CD14-positive monocyte (primary cell): Measurements from ENCODE around the gene RAD23A. TPM values are rescaled to one million over a fixed set of nuclear protein-coding genes. Genes with fewer than 3 reads are reported as not detected.
A peak's percentile ranks its signal among the peaks of the same experiment; 100 is the strongest.

ENCODE experiments used
- DNase-seq, 3 donors: peaks; one replicate each; pipeline ENCODE4 v3.0.0-alpha.2; 2011 to 2022
- H2AFZ ChIP-seq: 2 replicates; pipeline ENCODE4 v1.6.0; 2012; ENCODE audit warnings: mild to moderate bottlenecking, low read depth, low read length, inconsistent platforms; ENCODE audit not compliant: insufficient read depth, poor library complexity, severe bottlenecking
- H3K27ac ChIP-seq, 2 donors: 1 replicate in 1 of 2; 2 replicates in 1 of 2; pipeline ENCODE4 v1.5.1; 2012 to 2013; ENCODE audit warnings: low read length in 2 of 2, control low read depth in 1 of 2, inconsistent platforms in 1 of 2, low read depth in 1 of 2, mild to moderate bottlenecking in 1 of 2
- H3K27me3 ChIP-seq, 2 donors: one replicate each; pipeline versions ENCODE4 v1.6.0 to v1.6.1; 2011 to 2013; ENCODE audit warnings: low read length in 2 of 2; ENCODE audit not compliant: control insufficient read depth in 2 of 2, insufficient read depth in 2 of 2
- H3K36me3 ChIP-seq, 2 donors: replicated peaks in 1 of 2; 1 replicate in 1 of 2; 2 replicates in 1 of 2; pipeline versions ENCODE4 v1.5.1 to v1.6.1; 2012 to 2013; ENCODE audit warnings: low read length in 2 of 2, control low read depth in 1 of 2, inconsistent platforms in 1 of 2, mild to moderate bottlenecking in 1 of 2; ENCODE audit not compliant: insufficient read depth in 2 of 2, control insufficient read depth in 1 of 2
- H3K4me1 ChIP-seq, 2 donors: 1 replicate in 1 of 2; 2 replicates in 1 of 2; pipeline versions ENCODE4 v1.5.1 to v1.6.1; 2012 to 2013; ENCODE audit warnings: low read length in 2 of 2, control low read depth in 1 of 2, inconsistent platforms in 1 of 2, mild to moderate bottlenecking in 1 of 2, moderate library complexity in 1 of 2; ENCODE audit not compliant: insufficient read depth in 2 of 2, control insufficient read depth in 1 of 2
- H3K4me2 ChIP-seq: replicated peaks from 2 replicates; pipeline ENCODE3; 2012; ENCODE audit warnings: low read length, moderate library complexity, mild to moderate bottlenecking; ENCODE audit not compliant: poor library complexity, severe bottlenecking; ENCODE audit errors: extremely low read depth
- H3K4me3 ChIP-seq, 3 experiments: fragments of 200-600 bp in 1 of 3; sonication (generic) in 1 of 3; replicated peaks in 1 of 3; 1 replicate in 2 of 3; 2 replicates in 1 of 3; pipeline ENCODE4 v1.5.1; 2011 to 2013; ENCODE audit warnings: low read length in 3 of 3, mild to moderate bottlenecking in 3 of 3, control low read depth in 2 of 3, low read depth in 2 of 3, inconsistent platforms in 1 of 3, moderate library complexity in 1 of 3
- H3K79me2 ChIP-seq: 2 replicates; pipeline ENCODE4 v1.6.0; 2012; ENCODE audit warnings: mild to moderate bottlenecking, control low read depth, inconsistent platforms, low read length, moderate library complexity; ENCODE audit not compliant: insufficient read depth
- H3K9ac ChIP-seq: 2 replicates; pipeline ENCODE4 v1.6.0; 2017; ENCODE audit warnings: low read length, mild to moderate bottlenecking; ENCODE audit not compliant: insufficient read depth, poor library complexity, severe bottlenecking
- H3K9me3 ChIP-seq, 2 donors: replicated peaks in 1 of 2; 1 replicate in 1 of 2; 2 replicates in 1 of 2; pipeline versions ENCODE4 v1.5.1 to v1.6.1; 2012 to 2013; ENCODE audit warnings: low read length in 2 of 2, control low read depth in 1 of 2; ENCODE audit not compliant: control insufficient read depth in 1 of 2, insufficient read depth in 1 of 2
- H4K20me1 ChIP-seq: 2 replicates; pipeline ENCODE4 v1.6.0; 2012; ENCODE audit warnings: mild to moderate bottlenecking, low read length, control low read depth, moderate library complexity; ENCODE audit not compliant: insufficient read depth
- H3K27ac Mint-ChIP-seq, 7 donors: one replicate each; pipeline ENCODE4 v1.8.0; 2020; ENCODE audit warnings: mild to moderate bottlenecking in 7 of 7, mixed read lengths in 7 of 7, moderate library complexity in 6 of 7, inconsistent platforms in 2 of 7
- H3K27me3 Mint-ChIP-seq, 3 donors: one replicate each; pipeline ENCODE4 v1.8.0; 2021 to 2022; ENCODE audit warnings: low read depth in 3 of 3, mild to moderate bottlenecking in 3 of 3, mixed read lengths in 3 of 3, moderate library complexity in 3 of 3, inconsistent platforms in 1 of 3
- H3K36me3 Mint-ChIP-seq, 2 donors: one replicate each; pipeline ENCODE4 v1.8.0; 2020; ENCODE audit warnings: mixed read lengths in 2 of 2, inconsistent platforms in 1 of 2, mild to moderate bottlenecking in 1 of 2
- H3K4me1 Mint-ChIP-seq: one replicate; pipeline ENCODE4 v1.8.0; 2020; ENCODE audit warnings: mild to moderate bottlenecking, mixed read lengths
- H3K4me3 Mint-ChIP-seq, 2 donors: one replicate each; pipeline ENCODE4 v1.8.0; 2020; ENCODE audit warnings: mild to moderate bottlenecking in 2 of 2, mixed read lengths in 2 of 2, moderate library complexity in 1 of 2
- H3K9me3 Mint-ChIP-seq, 7 donors: one replicate each; pipeline ENCODE4 v1.8.0; 2020 to 2022; ENCODE audit warnings: mixed read lengths in 7 of 7, mild to moderate bottlenecking in 6 of 7, moderate library complexity in 6 of 7, inconsistent platforms in 2 of 7
- CTCF ChIP-seq: fragments of 200-600 bp; IDR thresholded peaks from one replicate; pipeline ENCODE4 v1.8.0; 2022; ENCODE audit warnings: antibody characterized with exemption, mild to moderate bottlenecking
- WGBS: methylation state at CpG from one replicate; pipeline ENCODE4 v1.1.5; 2013; ENCODE audit warnings: missing lambda C conversion rate; ENCODE audit not compliant: insufficient coverage; 5-methylcytosine and 5-hydroxymethylcytosine counted together
- intact Hi-C, 2 donors: fragments of 100-400 bp; cut with micrococcal nuclease; formaldehyde crosslinking; loops; one replicate each; pipeline versions ENCODE4 v1.15.0 to v1.15.1; 2023
- polyA plus RNA-seq, 3 donors: library from polyadenylated mRNA; depleted of rRNA in 1 of 3; unstranded in 2 of 3; stranded (reverse) in 1 of 3; fragments of 300-500 nt in 2 of 3; fragments of >200 nt in 1 of 3; fragmentation: Illumina TruSeq in 2 of 3; gene quantifications; 1 replicate in 2 of 3; 2 replicates in 1 of 3; pipeline ENCODE4 v1.2.3, GENCODE V29; 2012 to 2021

Gene RAD23A
- polyA plus RNA-seq, 3 donors = 45.5 to 88.0 (median 55.3) TPM

DNA sequence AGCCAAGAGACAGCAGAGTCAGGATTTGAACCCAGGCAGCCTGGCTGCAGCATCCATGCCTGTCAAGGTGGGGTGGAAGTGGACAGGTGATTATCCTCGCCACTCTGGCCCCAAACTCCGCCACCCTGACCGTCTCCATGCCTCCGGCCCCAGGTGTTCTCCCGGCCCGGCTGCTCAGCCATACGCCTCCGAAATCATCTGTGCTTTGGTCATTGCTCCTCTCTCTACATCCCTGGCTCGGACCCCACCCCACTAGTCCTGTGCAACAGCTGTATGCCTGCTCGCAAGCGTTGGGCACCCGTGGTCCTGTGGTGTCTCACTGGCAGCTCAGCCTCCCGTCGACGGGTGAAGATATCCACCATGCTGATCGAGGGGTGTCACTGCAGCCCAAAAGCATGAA lies 27.6 kb downstream of the RAD23A start:
- intact Hi-C loops = loop anchor here in 1 of 2 donors (10.0 kb wide), 1 partner anchor 292 kb away; no protein-coding TSS in a partner anchor
- no peaks in the 10 kb centered on the region for H3K36me3 ChIP-seq
- H3K27ac ChIP-seq = no peak overlapping the region
- H3K79me2 ChIP-seq = no peaks in the 10 kb centered on the region
- H3K9me3 Mint-ChIP-seq = no peaks in the 10 kb centered on the region
- H3K9me3 ChIP-seq = no peaks in the 10 kb centered on the region
- TF ChIP-seq CTCF = no peak
- H3K4me3 ChIP-seq = no peak overlapping the region
- H3K4me3 Mint-ChIP-seq = no peak overlapping the region
- peak overlapping the region in 1 of 7 donors; percentile 34 for H3K27ac Mint-ChIP-seq
- no peak for DNase-seq
- H3K4me2 ChIP-seq = no peak overlapping the region
- no peaks in the 10 kb centered on the region for H3K36me3 Mint-ChIP-seq
- 96% methylated on average over 16 of the region's 16 CpGs for WGBS
- H3K4me1 ChIP-seq = no peaks in the 10 kb centered on the region
- H2AFZ ChIP-seq = no peak overlapping the region
- no peaks in the 10 kb centered on the region for H4K20me1 ChIP-seq
- peaks cover 1 to 6% (median 3%) of the 10 kb centered on the region in 3 donors for H3K27me3 Mint-ChIP-seq
- no peak overlapping the region for H3K9ac ChIP-seq
- H3K27me3 ChIP-seq = peaks cover 0 to 2% of the 10 kb centered on the region in 2 donors
- H3K4me1 Mint-ChIP-seq = peaks cover 2% of the 10 kb centered on the region

DNA sequence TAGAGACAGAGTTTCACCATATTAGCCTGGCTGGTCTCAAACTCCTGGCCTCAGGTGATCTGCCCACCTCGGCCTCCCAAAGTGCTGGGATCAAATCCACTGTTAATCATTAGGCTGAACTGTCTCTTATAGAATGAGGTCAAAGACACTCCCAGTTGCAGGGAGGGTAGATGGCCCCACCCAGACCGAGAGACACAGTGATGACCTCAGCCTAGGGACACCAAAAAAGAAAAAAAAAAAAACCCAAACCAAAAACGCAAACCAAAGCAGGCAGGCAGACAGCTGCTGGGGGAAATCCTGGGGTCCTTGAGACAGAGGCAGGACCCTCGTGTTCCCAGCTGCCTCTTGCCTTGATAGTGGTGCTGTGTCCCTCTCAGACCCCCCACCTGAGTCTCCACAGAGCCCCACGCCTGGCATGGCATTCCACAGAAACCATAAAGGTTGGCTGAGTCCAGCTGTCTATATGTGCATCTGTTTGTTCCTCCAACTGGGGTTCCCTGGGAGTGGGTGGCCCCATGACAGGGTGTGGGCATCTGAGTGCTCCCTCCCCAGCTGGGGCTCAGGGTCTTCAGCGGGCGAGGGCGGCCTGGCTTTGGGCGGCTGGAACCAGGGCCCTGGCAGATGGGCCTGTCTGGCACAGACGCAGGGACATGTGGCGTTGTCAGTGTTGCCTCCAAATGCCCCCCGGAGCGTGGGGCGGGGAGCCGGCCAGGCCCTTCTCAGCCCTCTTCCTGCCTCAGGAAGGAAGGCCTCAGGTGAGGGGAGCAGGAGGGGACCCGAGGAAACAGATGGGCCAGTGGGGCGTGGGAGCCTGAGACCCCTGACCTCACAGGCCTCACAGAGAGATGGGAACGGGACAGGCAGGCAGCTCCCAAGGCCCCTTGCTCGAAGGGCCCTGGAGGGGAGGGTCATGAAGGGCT lies 28.9 kb downstream of the RAD23A start:
- H3K4me1 Mint-ChIP-seq = peaks cover 2% of the 10 kb centered on the region
- Histone ChIP-seq H3K9me3 (no peaks in the 10 kb centered on the region), H2AFZ (no peak overlapping the region), H3K79me2 (no peaks in the 10 kb centered on the region), H3K27ac (no peak overlapping the region), H3K4me3 (no peak overlapping the region), H3K9ac (no peak overlapping the region), H3K27me3 (peaks cover 0 to 2% of the 10 kb centered on the region in 2 donors), H3K4me1 (no peaks in the 10 kb centered on the region), H4K20me1 (no peaks in the 10 kb centered on the region), H3K36me3 (no peaks in the 10 kb centered on the region), H3K4me2 (no peak overlapping the region)
- 52% methylated on average over 14 of the region's 19 CpGs for WGBS
- H3K27me3 Mint-ChIP-seq = peaks cover 2 to 10% (median 6%) of the 10 kb centered on the region in 3 donors
- no peak overlapping the region for H3K27ac Mint-ChIP-seq
- no peaks in the 10 kb centered on the region for H3K36me3 Mint-ChIP-seq
- H3K4me3 Mint-ChIP-seq = no peak overlapping the region
- H3K9me3 Mint-ChIP-seq = no peaks in the 10 kb centered on the region
- intact Hi-C loops = loop anchor here in 1 of 2 donors (10.0 kb wide), 1 partner anchor 290 kb away; no protein-coding TSS in a partner anchor
- TF ChIP-seq CTCF = no peak
- DNase-seq = peak in 1 of 3 donors; percentile 4
